ENCODE measurements around the gene EP400.

DNA sequence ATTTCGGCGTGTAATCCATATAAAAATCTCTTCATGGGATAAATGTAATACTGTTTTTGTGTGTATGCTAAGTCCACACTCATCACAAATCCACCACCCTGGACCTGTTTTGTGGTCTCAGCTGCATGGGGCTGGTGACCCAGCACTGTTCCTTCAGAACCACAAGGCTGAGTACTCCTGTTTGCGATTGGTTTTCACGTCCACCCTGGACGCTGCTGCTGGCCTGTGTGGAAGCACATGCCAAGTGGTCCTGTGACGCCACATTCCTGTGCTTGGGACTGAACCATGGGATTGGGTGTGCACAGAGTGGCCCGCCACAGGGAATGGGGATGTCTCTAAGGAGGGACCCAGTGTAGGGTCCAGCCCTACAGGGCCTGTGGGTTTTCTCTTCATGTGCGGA, 16.4 kb upstream of the EP400 start:
- TF ChIP-seq USF2 (IDR thresholded peaks at IDR 0.05; ENCODE audit: low read depth, low read length) (no peak), MAFK (IDR thresholded peaks at IDR 0.05; ENCODE audit: low read depth, low read length) (no peak), CTCF (conservative IDR thresholded peaks at IDR 0.05; ENCODE audit: low read depth, low read length) (no peak), POLR2A (IDR thresholded peaks at IDR 0.05; ENCODE audit: low read depth, low read length) (no peak), RAD21 (IDR thresholded peaks at IDR 0.05; ENCODE audit: low read length) (no peak), RFX5 (IDR thresholded peaks at IDR 0.05; ENCODE audit: low read depth, low read length) (no peak), SMC3 (IDR thresholded peaks at IDR 0.05; ENCODE audit: low read depth, low read length) (no peak)
- TF ChIP-seq, protein P1, sequence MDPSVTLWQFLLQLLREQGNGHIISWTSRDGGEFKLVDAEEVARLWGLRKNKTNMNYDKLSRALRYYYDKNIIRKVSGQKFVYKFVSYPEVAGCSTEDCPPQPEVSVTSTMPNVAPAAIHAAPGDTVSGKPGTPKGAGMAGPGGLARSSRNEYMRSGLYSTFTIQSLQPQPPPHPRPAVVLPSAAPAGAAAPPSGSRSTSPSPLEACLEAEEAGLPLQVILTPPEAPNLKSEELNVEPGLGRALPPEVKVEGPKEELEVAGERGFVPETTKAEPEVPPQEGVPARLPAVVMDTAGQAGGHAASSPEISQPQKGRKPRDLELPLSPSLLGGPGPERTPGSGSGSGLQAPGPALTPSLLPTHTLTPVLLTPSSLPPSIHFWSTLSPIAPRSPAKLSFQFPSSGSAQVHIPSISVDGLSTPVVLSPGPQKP (IDR thresholded peaks at IDR 0.05; ENCODE audit: borderline replicate concordance, low read depth, low read length), result no peak
